ENCODE results near the gene TNS3. TPM values are rescaled to one million over a fixed set of nuclear protein-coding genes. Genes with fewer than 3 reads are reported as not detected.
A peak's percentile ranks its signal among the peaks of the same experiment; 100 is the strongest.

Gene TNS3
- total RNA-seq, 1 experiment from 2014 or later = 135 TPM

GRCh38 chr7:47228386-47229014, 353.4 kb downstream of the TNS3 start:
- intact Hi-C loops (cut with micrococcal nuclease; ENCODE audit: unreplicated experiment) = no loop called here
- Mint-ChIP-seq H3K36me3 (ENCODE audit: insufficient read depth, unreplicated experiment) (no peaks in the 10 kb centered on the region), H3K27ac (ENCODE audit: unreplicated experiment) (no peak overlapping the region), H3K9me3 (ENCODE audit: low read depth, unreplicated experiment) (no peaks in the 10 kb centered on the region), H3K4me1 (ENCODE audit: low read depth, unreplicated experiment) (no peaks in the 10 kb centered on the region), H3K4me3 (ENCODE audit: low read depth, unreplicated experiment) (no peak overlapping the region), H3K27me3 (ENCODE audit: unreplicated experiment) (no peaks in the 10 kb centered on the region)
- peak; percentile 35 for DNase-seq
- no peak for TF ChIP-seq CTCF (IDR thresholded peaks at IDR 0.05; ENCODE audit: unreplicated experiment)
- no TSS peak for BruUV-seq (replicated peaks)
- CTCF ChIA-PET = interaction anchor here (0.7 kb wide), 2 partner anchors 31 to 706 kb away, joined by 3 read pairs; no protein-coding TSS in a partner anchor

DNA sequence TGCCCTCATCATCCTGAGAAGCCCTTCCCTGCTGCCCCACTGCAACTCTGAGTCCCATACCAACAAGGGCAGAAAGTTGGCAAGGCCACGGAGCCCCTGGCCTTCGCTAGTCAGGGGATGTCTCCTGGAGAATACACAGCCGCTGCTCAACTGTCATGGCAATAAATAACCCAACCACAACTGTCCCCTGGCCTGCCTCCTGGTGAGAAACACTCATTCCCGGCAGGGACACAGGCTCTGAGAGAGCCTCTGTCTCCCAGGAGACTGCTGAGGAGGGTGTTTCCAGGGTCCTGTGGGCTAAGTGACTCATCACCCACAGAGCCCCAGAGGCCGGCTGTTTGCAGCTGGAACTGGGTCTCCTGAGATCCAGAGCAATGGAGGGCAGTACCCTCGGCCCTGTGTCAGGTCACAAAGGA, 354.1 kb downstream of the TNS3 start:
- H3K4me3 Mint-ChIP-seq (ENCODE audit: low read depth, unreplicated experiment) = no peak overlapping the region
- no peaks in the 10 kb centered on the region for H3K27me3 Mint-ChIP-seq (ENCODE audit: unreplicated experiment)
- intact Hi-C loops (cut with micrococcal nuclease; ENCODE audit: unreplicated experiment) = no loop called here
- no peaks in the 10 kb centered on the region for H3K4me1 Mint-ChIP-seq (ENCODE audit: low read depth, unreplicated experiment)
- no peaks in the 10 kb centered on the region for H3K9me3 Mint-ChIP-seq (ENCODE audit: low read depth, unreplicated experiment)
- H3K36me3 Mint-ChIP-seq (ENCODE audit: insufficient read depth, unreplicated experiment) = no peaks in the 10 kb centered on the region
- no peak overlapping the region for H3K27ac Mint-ChIP-seq (ENCODE audit: unreplicated experiment)
- CTCF ChIA-PET = no interaction called here
- no peak for DNase-seq
- BruUV-seq (replicated peaks) = no TSS peak
- TF ChIP-seq CTCF (IDR thresholded peaks at IDR 0.05; ENCODE audit: unreplicated experiment) = no peak

- no peaks in the 10 kb centered on the region for H3K36me3 Mint-ChIP-seq (ENCODE audit: insufficient read depth, unreplicated experiment)
- CTCF ChIA-PET = interaction anchor here (0.6 kb wide), 1 partner anchor 1147 kb away, joined by 3 read pairs; no protein-coding TSS in a partner anchor
- H3K4me1 Mint-ChIP-seq (ENCODE audit: low read depth, unreplicated experiment) = no peaks in the 10 kb centered on the region
- TF ChIP-seq CTCF (IDR thresholded peaks at IDR 0.05; ENCODE audit: unreplicated experiment) = no peak
- no TSS peak for BruUV-seq (replicated peaks)
- H3K4me3 Mint-ChIP-seq (ENCODE audit: low read depth, unreplicated experiment) = no peak overlapping the region
- no peak overlapping the region for H3K27ac Mint-ChIP-seq (ENCODE audit: unreplicated experiment)
- DNase-seq = no peak
- intact Hi-C loops (cut with micrococcal nuclease; ENCODE audit: unreplicated experiment) = no loop called here
- no peaks in the 10 kb centered on the region for H3K9me3 Mint-ChIP-seq (ENCODE audit: low read depth, unreplicated experiment)
- H3K27me3 Mint-ChIP-seq (ENCODE audit: unreplicated experiment) = no peaks in the 10 kb centered on the region
These were observed 355.2 kb downstream of the TNS3 start for GRCh38 chr7:47226696-47227095.

GRCh38 chr7:47225387-47226131, 356.4 kb downstream of the TNS3 start:
- BruUV-seq (replicated peaks) = no TSS peak
- no peaks in the 10 kb centered on the region for H3K4me1 Mint-ChIP-seq (ENCODE audit: low read depth, unreplicated experiment)
- no peak for TF ChIP-seq CTCF (IDR thresholded peaks at IDR 0.05; ENCODE audit: unreplicated experiment)
- no peak for DNase-seq
- CTCF ChIA-PET = no interaction called here
- no peak overlapping the region for H3K4me3 Mint-ChIP-seq (ENCODE audit: low read depth, unreplicated experiment)
- H3K27me3 Mint-ChIP-seq (ENCODE audit: unreplicated experiment) = no peaks in the 10 kb centered on the region
- no peaks in the 10 kb centered on the region for H3K9me3 Mint-ChIP-seq (ENCODE audit: low read depth, unreplicated experiment)
- intact Hi-C loops (cut with micrococcal nuclease; ENCODE audit: unreplicated experiment) = no loop called here
- no peaks in the 10 kb centered on the region for H3K36me3 Mint-ChIP-seq (ENCODE audit: insufficient read depth, unreplicated experiment)
- no peak overlapping the region for H3K27ac Mint-ChIP-seq (ENCODE audit: unreplicated experiment)
